Lower lobe of right lung (tissue), 2 donors: Measurements from ENCODE around the gene IRF2BPL. TPM values are rescaled to one million over a fixed set of nuclear protein-coding genes. Genes with fewer than 3 reads are reported as not detected.

Source experiments
- ATAC-seq, 2 donors: fragments of 200-7000 bp; cut with Tn5 transposase; one replicate each; pipeline ENCODE4 v1.9.1; 2020 to 2022; ENCODE audit warnings: mild to moderate bottlenecking in 2 of 2, moderate library complexity in 2 of 2
- DNase-seq: peaks from one replicate; pipeline ENCODE4 v3.0.0-alpha.2; 2020
- H3K27ac ChIP-seq: fragments of 200-600 bp; one replicate; pipeline ENCODE4 v1.8.0; 2022
- H3K27me3 ChIP-seq: fragments of 200-600 bp; one replicate; pipeline ENCODE4 v1.8.0; 2022; ENCODE audit warnings: low read depth
- H3K36me3 ChIP-seq: fragments of 200-600 bp; one replicate; pipeline ENCODE4 v1.8.0; 2022; ENCODE audit warnings: mild to moderate bottlenecking
- H3K4me1 ChIP-seq: fragments of 200-600 bp; one replicate; pipeline ENCODE4 v1.8.0; 2022
- H3K4me3 ChIP-seq: fragments of 200-600 bp; one replicate; pipeline ENCODE4 v1.8.0; 2022; ENCODE audit warnings: mild to moderate bottlenecking
- H3K9me3 ChIP-seq: fragments of 200-600 bp; one replicate; pipeline ENCODE4 v1.8.0; 2022
- intact Hi-C: fragments of 100-400 bp; cut with DNase I; formaldehyde crosslinking; loops from one replicate; pipeline ENCODE4 v1.11.0; 2022
- total RNA-seq: library from RNA; stranded (reverse); fragmentation: NEBNext Ultra II Directional; extraction: Animal tissue kit (Norgen Biotek cat#: 25700); gene quantifications from one replicate; pipeline ENCODE4 v1.2.1, GENCODE V29; 2021
- TF ChIP-seq, protein P1 (sequence below): fragments of 200-600 bp; IDR thresholded peaks from one replicate; pipeline ENCODE4 v1.8.0; 2022; ENCODE audit warnings: antibody characterized with exemption, mild to moderate bottlenecking
- donor health status: DM: no; HTN: yes; CAD: no; lungs with severe emphysema.

The IRF2BPL gene
- total RNA-seq, 1 donor from 2014 or later = 44.3 TPM

- H3K9me3 ChIP-seq = no peaks in the 10 kb centered on the region
- H3K36me3 ChIP-seq = no peaks in the 10 kb centered on the region
- no peak overlapping the region for H3K4me3 ChIP-seq
- H3K27ac ChIP-seq = peak overlapping the region; percentile 94
- no peaks in the 10 kb centered on the region for H3K27me3 ChIP-seq
- intact Hi-C loops = no loop called here
- no peak for DNase-seq
- H3K4me1 ChIP-seq = peaks cover 70% of the 10 kb centered on the region
- TF ChIP-seq, protein P1, sequence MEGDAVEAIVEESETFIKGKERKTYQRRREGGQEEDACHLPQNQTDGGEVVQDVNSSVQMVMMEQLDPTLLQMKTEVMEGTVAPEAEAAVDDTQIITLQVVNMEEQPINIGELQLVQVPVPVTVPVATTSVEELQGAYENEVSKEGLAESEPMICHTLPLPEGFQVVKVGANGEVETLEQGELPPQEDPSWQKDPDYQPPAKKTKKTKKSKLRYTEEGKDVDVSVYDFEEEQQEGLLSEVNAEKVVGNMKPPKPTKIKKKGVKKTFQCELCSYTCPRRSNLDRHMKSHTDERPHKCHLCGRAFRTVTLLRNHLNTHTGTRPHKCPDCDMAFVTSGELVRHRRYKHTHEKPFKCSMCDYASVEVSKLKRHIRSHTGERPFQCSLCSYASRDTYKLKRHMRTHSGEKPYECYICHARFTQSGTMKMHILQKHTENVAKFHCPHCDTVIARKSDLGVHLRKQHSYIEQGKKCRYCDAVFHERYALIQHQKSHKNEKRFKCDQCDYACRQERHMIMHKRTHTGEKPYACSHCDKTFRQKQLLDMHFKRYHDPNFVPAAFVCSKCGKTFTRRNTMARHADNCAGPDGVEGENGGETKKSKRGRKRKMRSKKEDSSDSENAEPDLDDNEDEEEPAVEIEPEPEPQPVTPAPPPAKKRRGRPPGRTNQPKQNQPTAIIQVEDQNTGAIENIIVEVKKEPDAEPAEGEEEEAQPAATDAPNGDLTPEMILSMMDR = no peak
- ATAC-seq = no peak
Measured at GRCh38 chr14:77044783-77045237, 16.3 kb upstream of the IRF2BPL start.

GRCh38 chr14:77043984-77044485 lies 15.5 kb upstream of the IRF2BPL start:
- ATAC-seq (no peak), DNase-seq (no peak)
- no peak overlapping the region for H3K4me3 ChIP-seq
- intact Hi-C loops = no loop called here
- TF ChIP-seq, protein P1 = no peak
- H3K36me3 ChIP-seq = no peaks in the 10 kb centered on the region
- H3K4me1 ChIP-seq = peaks cover 78% of the 10 kb centered on the region
- H3K27ac ChIP-seq = peak overlapping the region; percentile 94
- no peaks in the 10 kb centered on the region for H3K9me3 ChIP-seq
- no peaks in the 10 kb centered on the region for H3K27me3 ChIP-seq

- H3K4me3 ChIP-seq = no peak overlapping the region
- DNase-seq (no peak), ATAC-seq (peak in 1 of 2 donors; percentile 0)
- no peaks in the 10 kb centered on the region for H3K9me3 ChIP-seq
- H3K27ac ChIP-seq = peak overlapping the region; percentile 94
- H3K27me3 ChIP-seq = no peaks in the 10 kb centered on the region
- intact Hi-C loops = no loop called here
- H3K36me3 ChIP-seq = no peaks in the 10 kb centered on the region
- TF ChIP-seq, protein P1 = no peak
- H3K4me1 ChIP-seq = peaks cover 83% of the 10 kb centered on the region
Measured at GRCh38 chr14:77043177-77043983, 14.9 kb upstream of the IRF2BPL start.

DNA sequence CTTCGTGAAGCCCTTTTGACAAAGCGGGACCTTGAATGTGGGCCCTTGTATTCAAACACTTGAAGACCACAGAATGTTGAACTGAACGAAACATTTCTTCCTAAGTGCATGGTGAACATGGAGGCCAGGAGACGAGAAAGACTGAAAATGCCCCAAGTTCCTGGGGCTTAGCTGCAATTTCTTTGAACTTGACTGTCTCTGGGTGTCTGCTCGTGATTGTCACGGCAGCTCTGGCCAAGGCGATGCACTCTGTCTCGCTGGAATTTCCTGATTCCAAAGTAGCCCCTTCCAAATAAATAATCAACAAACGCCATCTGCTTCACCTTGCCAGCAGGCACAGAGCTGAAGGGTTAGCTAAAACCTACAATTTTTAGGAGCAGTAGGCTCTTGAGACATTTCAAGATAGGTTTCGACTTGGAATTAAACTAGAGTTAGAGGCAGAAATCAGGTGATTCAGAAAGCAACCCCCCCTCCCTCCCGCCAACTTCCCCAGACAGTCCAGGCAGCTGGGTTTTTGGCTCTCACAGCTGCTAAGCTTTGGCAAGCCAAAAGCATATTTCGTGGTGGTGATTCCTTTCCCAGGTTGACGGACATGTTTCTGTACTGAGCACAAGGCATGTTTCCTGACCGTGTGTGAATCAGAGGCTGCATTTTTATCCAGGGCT lies 13.5 kb upstream of the IRF2BPL start:
- ATAC-seq (peak in 1 of 2 donors; percentile 5), DNase-seq (no peak)
- H3K27ac ChIP-seq = peak overlapping the region; percentile 94
- H3K4me1 ChIP-seq = peaks cover 94% of the 10 kb centered on the region
- H3K36me3 ChIP-seq = no peaks in the 10 kb centered on the region
- no peaks in the 10 kb centered on the region for H3K9me3 ChIP-seq
- no peaks in the 10 kb centered on the region for H3K27me3 ChIP-seq
- TF ChIP-seq, protein P1 = no peak
- no peak overlapping the region for H3K4me3 ChIP-seq
- intact Hi-C loops = no loop called here

DNA sequence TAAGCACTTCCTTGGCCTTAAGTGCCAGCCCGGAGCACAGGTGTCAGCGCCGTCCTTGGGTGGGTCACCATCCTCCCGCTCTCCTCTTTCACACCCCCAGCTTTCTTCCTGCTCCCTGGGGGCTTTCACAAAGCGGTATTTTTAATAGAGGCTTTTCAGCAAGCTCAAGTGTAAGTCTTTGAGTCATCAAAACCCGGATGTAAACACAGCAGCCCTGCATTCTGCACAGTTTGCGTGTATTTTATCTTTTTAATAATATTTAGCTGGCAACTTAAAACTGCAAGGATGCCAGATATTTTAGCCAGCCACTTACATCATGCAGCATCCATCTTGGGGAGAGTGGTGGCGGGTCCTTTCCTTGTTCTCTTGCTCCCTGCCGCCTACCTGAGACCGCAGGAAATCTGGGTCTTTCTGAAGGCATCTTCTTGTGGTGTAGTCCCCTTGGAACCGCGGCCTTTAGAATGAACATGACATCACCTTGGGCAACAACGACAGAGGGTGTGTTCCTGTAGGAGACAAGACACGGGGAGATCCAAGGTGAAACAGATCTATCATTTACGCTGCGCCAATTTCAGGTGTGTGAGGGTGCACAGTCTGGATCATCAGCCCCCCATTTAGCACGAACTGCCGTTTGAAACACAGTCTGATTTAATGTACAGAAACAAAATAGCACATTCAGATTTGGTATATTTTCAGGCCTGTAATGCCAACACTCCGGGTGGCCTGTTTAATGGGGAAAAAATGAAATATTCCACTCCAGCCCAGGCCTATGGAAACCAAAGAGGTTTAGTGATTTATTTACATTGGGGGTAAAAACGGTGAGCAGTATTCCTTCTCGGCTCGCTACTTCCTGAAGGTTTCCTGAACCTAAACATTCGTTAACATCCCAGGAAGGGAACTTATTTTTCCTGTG lies 12.5 kb upstream of the IRF2BPL start:
- Histone ChIP-seq H3K27ac (peak overlapping the region; percentile 94), H3K27me3 (no peaks in the 10 kb centered on the region), H3K4me1 (peaks cover 94% of the 10 kb centered on the region), H3K36me3 (no peaks in the 10 kb centered on the region), H3K4me3 (peak overlapping the region; percentile 36), H3K9me3 (no peaks in the 10 kb centered on the region)
- ATAC-seq = peak; percentile 9 to 48
- intact Hi-C loops = no loop called here
- DNase-seq = no peak
- TF ChIP-seq, protein P1 = no peak
